Activated CD8-positive, alpha-beta T cell treated with anti-CD3 and anti-CD28 coated beads for 36 hours (primary cell): ENCODE data around the gene HFM1. TPM values are rescaled to one million over a fixed set of nuclear protein-coding genes. Genes with fewer than 3 reads are reported as not detected.
"Not testable (repeated sequence)": the region's sequence is repeated elsewhere in the genome, so short reads cannot be mapped to it uniquely, and the experiment has no call there.

Source experiments
- ATAC-seq: fragments of 200-7000 bp; cut with Tn5 transposase; one replicate; pipeline ENCODE4 v1.10.0; 2021; ENCODE audit warnings: mild to moderate bottlenecking, moderate library complexity
- CTCF ChIA-PET: fragments of 350-600 bp; sonication (Branson Sonifier 250); formaldehyde crosslinking; loops from one replicate; lab custom pipeline; 2021; ENCODE audit warnings: antibody characterized with exemption; lab: Charles Lee
- POLR2A ChIA-PET: fragments of 350-600 bp; sonication (Branson Sonifier 250); formaldehyde crosslinking; loops from one replicate; lab custom pipeline; 2021; ENCODE audit warnings: antibody characterized with exemption; lab: Charles Lee
- DNase-seq: peaks from one replicate; pipeline ENCODE4 v3.0.0-alpha.2; 2020
- H3K27ac Mint-ChIP-seq: one replicate; pipeline ENCODE4 v1.8.0; 2021; ENCODE audit warnings: mild to moderate bottlenecking, mixed read lengths
- H3K27me3 Mint-ChIP-seq: one replicate; pipeline ENCODE4 v1.8.0; 2021; ENCODE audit warnings: mixed read lengths
- H3K36me3 Mint-ChIP-seq: one replicate; pipeline ENCODE4 v1.8.0; 2021; ENCODE audit warnings: low read depth, mixed read lengths
- H3K4me1 Mint-ChIP-seq: one replicate; pipeline ENCODE4 v1.8.0; 2021; ENCODE audit warnings: low read depth, mixed read lengths
- H3K4me3 Mint-ChIP-seq: one replicate; pipeline ENCODE4 v1.8.0; 2021; ENCODE audit warnings: mild to moderate bottlenecking, moderate library complexity, mixed read lengths
- H3K9me3 Mint-ChIP-seq: one replicate; pipeline ENCODE4 v1.8.0; 2021; ENCODE audit warnings: mixed read lengths
- intact Hi-C: fragments of 100-400 bp; cut with micrococcal nuclease; formaldehyde crosslinking; loops from one replicate; pipeline ENCODE4 v1.10.0; 2022
- total RNA-seq, 2 experiments: library from RNA; stranded (reverse); gene quantifications; one replicate each; pipeline ENCODE4 v1.2.3, GENCODE V29; 2021
- TF ChIP-seq, protein P1 (sequence below): fragments of 200-600 bp; IDR thresholded peaks from one replicate; pipeline ENCODE4 v1.8.0; 2022; ENCODE audit warnings: antibody characterized with exemption, mild to moderate bottlenecking

HFM1 gene, protein sequence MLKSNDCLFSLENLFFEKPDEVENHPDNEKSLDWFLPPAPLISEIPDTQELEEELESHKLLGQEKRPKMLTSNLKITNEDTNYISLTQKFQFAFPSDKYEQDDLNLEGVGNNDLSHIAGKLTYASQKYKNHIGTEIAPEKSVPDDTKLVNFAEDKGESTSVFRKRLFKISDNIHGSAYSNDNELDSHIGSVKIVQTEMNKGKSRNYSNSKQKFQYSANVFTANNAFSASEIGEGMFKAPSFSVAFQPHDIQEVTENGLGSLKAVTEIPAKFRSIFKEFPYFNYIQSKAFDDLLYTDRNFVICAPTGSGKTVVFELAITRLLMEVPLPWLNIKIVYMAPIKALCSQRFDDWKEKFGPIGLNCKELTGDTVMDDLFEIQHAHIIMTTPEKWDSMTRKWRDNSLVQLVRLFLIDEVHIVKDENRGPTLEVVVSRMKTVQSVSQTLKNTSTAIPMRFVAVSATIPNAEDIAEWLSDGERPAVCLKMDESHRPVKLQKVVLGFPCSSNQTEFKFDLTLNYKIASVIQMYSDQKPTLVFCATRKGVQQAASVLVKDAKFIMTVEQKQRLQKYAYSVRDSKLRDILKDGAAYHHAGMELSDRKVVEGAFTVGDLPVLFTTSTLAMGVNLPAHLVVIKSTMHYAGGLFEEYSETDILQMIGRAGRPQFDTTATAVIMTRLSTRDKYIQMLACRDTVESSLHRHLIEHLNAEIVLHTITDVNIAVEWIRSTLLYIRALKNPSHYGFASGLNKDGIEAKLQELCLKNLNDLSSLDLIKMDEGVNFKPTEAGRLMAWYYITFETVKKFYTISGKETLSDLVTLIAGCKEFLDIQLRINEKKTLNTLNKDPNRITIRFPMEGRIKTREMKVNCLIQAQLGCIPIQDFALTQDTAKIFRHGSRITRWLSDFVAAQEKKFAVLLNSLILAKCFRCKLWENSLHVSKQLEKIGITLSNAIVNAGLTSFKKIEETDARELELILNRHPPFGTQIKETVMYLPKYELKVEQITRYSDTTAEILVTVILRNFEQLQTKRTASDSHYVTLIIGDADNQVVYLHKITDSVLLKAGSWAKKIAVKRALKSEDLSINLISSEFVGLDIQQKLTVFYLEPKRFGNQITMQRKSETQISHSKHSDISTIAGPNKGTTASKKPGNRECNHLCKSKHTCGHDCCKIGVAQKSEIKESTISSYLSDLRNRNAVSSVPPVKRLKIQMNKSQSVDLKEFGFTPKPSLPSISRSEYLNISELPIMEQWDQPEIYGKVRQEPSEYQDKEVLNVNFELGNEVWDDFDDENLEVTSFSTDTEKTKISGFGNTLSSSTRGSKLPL (N-terminal part only)
- total RNA-seq: under 1 TPM in 1 of 2 experiments, not detected in 1; 0.47 TPM

DNA sequence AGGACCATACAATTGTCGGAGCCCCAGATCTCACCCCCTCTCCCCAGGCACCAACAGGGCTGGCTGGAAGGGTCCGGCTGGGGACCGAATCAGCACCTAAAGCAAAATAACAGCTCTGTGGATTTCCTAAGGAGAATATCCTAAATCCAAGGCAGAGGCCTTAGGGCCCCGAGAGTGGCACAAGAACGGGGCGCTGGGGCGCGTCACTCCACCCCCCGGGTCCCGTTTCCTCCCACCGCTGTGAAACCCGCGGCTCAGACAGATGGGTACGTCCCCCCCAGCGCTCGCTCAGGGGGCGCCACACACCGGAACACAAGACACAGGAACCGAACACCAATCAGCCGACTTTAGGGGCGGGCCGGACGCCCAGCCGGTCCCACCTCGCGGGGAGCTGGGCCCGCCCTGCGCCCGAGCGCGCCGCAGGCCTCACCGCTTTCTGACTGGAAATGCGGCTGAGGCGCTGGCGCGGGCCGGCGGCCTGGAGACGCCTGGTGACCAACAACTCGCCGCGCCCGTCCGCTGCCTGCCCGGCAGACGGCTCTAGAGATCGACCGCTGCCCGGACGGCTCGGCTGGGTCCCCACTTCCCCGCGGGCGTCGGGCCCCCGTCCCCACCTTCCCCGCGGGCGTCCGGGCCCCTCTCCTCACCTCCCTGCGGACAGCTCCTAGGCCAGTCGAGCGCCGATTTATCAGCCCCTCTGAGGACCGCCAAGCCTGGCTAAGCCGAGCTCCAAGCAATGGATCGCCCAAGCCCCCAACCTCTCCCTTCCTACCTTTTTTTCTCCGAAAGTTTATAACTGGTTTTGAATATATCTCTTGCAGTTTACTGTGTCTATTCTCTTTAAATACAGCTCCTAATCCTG, at the start of gene HFM1:
HFM1 (minus strand) TSS at position 687 of the 862 bp plus-strand sequence. CDS start 3,755 bp downstream, outside the sequence.
- intact Hi-C loops: loop anchor here (5.0 kb wide), 1 partner anchor 122 kb away; no protein-coding TSS in a partner anchor
- H3K27ac Mint-ChIP-seq: no peak within 1 kb of the TSS
- DNase-seq (peak; percentile 82), ATAC-seq (peak; percentile 100)
- ChIA-PET POLR2A (interaction anchor here (0.5 kb wide), 1 partner anchor 822 kb away, joined by 3 read pairs; no protein-coding TSS in a partner anchor), CTCF (interaction anchor here (0.9 to 3.7 kb wide), 6 partner anchors 14 to 683 kb away, joined by 3 to 11 read pairs (median 3); no protein-coding TSS in a partner anchor)
- H3K36me3 Mint-ChIP-seq: no peaks in the 10 kb centered on the region
- no peaks in the 10 kb centered on the region for H3K9me3 Mint-ChIP-seq
- H3K4me3 Mint-ChIP-seq: peak within 1 kb of the TSS; percentile 61
- TF ChIP-seq, protein P1, sequence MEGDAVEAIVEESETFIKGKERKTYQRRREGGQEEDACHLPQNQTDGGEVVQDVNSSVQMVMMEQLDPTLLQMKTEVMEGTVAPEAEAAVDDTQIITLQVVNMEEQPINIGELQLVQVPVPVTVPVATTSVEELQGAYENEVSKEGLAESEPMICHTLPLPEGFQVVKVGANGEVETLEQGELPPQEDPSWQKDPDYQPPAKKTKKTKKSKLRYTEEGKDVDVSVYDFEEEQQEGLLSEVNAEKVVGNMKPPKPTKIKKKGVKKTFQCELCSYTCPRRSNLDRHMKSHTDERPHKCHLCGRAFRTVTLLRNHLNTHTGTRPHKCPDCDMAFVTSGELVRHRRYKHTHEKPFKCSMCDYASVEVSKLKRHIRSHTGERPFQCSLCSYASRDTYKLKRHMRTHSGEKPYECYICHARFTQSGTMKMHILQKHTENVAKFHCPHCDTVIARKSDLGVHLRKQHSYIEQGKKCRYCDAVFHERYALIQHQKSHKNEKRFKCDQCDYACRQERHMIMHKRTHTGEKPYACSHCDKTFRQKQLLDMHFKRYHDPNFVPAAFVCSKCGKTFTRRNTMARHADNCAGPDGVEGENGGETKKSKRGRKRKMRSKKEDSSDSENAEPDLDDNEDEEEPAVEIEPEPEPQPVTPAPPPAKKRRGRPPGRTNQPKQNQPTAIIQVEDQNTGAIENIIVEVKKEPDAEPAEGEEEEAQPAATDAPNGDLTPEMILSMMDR: peak; percentile 20
- H3K27me3 Mint-ChIP-seq: peaks cover 31% of the 10 kb centered on the region
- H3K4me1 Mint-ChIP-seq: peaks cover 4% of the 10 kb centered on the region

DNA sequence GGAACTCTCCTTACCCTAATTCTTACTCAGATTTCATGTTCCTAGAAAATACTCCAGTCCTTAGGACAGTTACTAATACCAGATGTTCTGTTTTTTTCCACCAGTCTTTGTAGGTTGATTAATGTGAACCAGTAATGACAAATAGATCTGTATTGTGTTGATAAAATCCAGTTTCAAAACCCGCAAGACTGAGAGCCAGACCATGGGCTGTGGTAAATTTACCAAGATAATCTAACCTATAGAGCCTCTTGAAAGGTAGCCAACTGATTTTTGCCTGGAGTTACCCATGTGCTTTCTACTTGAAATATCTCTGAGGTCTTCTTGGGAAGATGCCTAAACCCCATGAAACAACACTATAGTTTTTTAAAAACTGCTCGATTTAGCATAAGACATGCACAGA, 49.5 kb upstream of the HFM1 start:
- Mint-ChIP-seq H3K36me3 (no peaks in the 10 kb centered on the region), H3K4me1 (no peaks in the 10 kb centered on the region), H3K27ac (no peak overlapping the region), H3K9me3 (no peaks in the 10 kb centered on the region), H3K4me3 (no peak overlapping the region), H3K27me3 (peaks cover 6% of the 10 kb centered on the region)
- ChIA-PET CTCF (no interaction called here), POLR2A (no interaction called here)
- TF ChIP-seq, protein P1: no peak
- ATAC-seq: no peak
- DNase-seq: no peak
- intact Hi-C loops: no loop called here

DNA sequence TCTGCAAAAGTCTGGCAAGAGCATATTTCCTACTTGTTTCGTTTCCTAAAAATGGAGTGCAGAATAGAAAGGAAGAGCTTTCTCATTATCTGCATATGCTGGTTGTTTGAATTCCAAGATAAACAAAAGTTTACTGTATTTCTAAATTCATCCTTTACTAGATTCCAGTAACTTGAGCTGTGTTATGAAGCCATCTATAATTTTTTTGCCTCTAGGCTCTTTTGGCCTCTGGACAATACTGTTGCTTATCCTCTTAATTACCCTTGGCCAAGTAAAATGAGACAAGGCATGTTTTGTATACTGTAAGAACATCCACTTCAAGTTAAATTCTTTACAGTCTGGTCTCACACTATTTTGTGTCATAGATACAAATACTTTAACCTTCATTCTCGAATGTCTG, 45.6 kb upstream of the HFM1 start:
- ChIA-PET CTCF (interaction anchor here (1.3 kb wide), 1 partner anchor 9 kb away, joined by 5 read pairs; no protein-coding TSS in a partner anchor), POLR2A (no interaction called here)
- Mint-ChIP-seq H3K27ac (no peak overlapping the region), H3K9me3 (no peaks in the 10 kb centered on the region), H3K4me1 (no peaks in the 10 kb centered on the region), H3K4me3 (no peak overlapping the region), H3K27me3 (peaks cover 6% of the 10 kb centered on the region), H3K36me3 (no peaks in the 10 kb centered on the region)
- ATAC-seq (no peak), DNase-seq (no peak)
- TF ChIP-seq, protein P1: no peak
- intact Hi-C loops: no loop called here

DNA sequence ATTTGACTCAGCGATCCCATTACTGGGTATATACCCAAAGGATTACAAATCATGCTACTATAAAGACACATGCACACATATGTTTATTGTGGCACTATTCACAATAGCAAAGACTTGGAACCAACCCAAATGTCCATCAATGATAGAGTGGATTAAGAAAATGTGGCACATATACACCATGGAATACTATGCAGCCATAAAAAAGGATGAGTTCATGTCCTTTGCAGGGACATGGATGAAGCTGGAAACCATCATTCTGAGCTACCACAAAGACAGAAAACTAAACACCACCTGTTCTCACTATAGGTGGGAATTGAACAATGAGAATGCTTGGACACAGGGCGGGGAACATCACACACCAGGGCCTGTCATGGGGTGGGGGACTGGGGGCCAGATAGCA, 43.1 kb upstream of the HFM1 start:
- ATAC-seq, POLR2A ChIA-PET: not testable (repeated sequence)

DNA sequence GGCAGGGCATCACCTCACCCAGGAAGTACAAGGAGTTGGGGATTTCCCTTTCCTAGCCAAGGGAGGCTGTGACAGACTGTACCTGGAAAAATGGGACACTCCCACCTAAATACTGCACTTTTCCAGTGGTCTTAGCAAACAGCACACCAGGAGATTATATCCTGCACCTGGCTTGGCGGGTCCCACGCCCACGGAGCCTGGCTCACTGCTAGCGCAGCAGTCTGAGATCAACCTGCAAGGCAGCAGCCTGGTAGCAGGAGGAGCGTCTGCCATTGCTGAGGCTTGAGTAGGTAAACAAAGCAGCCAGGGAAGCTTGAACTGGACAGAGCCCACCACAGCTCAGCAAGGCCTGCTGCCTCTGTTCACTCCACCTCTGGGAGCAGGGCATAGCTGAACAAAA, 37.3 kb upstream of the HFM1 start:
- Mint-ChIP-seq H3K27me3 (peaks cover 24% of the 10 kb centered on the region), H3K9me3 (peaks cover 12% of the 10 kb centered on the region)
- intact Hi-C loops, H3K36me3 Mint-ChIP-seq, H3K4me1 Mint-ChIP-seq, ATAC-seq, DNase-seq, H3K4me3 Mint-ChIP-seq, CTCF ChIA-PET, H3K27ac Mint-ChIP-seq, POLR2A ChIA-PET: not testable (repeated sequence)

More for the DNA sequence above, 43.1 kb upstream of the HFM1 start:
- H3K27ac Mint-ChIP-seq, DNase-seq, CTCF ChIA-PET, H3K36me3 Mint-ChIP-seq, H3K4me1 Mint-ChIP-seq, intact Hi-C loops, H3K4me3 Mint-ChIP-seq: not testable (repeated sequence)
- Mint-ChIP-seq H3K27me3 (peaks cover 13% of the 10 kb centered on the region), H3K9me3 (peaks cover 12% of the 10 kb centered on the region)
